CD4-positive, alpha-beta T cell treated with Interleukin-10 for 1 hour (primary cell): ENCODE data around the gene LIX1L.

Experiments
- DNase-seq: peaks from one replicate; pipeline ENCODE4 v3.0.0-alpha.2; 2020

Gene LIX1L

DNA sequence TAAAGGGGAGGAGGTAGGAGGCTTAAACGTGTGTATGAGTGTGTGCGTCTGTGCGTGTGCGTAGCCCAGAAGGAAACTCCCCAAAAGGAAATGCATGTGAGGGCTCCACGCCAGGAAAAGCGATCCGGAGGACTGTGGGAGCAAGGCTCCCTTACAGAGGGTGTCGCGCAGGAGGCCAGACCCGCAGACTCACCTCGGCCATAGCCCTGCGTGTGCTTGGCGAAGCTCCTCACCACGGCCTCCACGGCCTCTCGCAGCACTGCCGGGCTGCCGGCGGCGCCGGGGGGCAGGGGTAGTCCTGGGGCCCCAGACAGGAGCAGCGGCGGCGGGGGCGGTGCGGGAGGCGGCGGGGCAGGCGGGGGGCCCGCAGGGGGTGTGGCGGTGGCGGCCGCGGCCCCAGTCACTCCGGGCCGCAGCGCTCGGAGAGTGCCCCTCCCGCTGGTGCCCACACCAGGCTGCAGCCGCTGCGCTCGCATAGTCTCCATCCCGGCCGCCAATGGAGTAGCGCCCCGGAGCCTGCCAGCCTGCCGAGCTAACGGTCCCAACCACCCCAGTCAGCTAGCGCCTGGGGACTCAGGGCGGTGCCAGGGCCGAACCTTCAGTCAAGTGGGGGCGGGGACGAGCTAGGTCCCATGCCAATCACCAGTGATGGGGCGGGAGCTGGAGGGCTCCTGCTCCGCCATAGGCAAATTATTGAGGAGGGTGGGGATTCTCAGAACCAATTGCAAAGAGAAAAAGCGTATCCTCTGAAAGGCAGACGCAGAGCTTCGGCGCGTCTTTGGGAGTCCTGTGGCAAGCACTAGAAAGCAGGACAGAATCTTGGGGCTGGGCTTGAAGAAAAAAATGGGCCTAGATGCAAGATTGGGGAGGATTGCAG, at the start of gene LIX1L:
LIX1L (minus strand) TSS at position 575 of the 877 bp plus-strand sequence; CDS start at position 485, 90 bp downstream.
- DNase-seq: peak; percentile 95

DNA sequence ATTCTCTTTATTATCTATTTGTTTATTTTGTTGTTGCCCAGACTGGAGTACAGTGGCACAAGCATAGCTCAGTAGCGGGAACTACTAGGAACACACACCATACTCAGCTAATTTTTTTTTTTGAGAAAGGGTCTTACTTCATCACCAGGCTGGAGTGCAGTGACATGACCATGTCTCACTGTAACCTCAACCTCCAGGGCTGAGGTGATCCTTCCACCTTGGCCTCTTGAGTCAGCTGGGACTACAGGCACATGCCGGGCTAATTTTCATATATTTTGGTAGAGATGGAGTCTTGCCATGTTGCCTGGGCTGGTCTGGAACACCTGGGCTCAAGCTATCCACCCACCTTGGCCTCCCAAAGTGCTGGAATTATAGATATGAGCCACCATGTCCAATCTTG, 43.9 kb upstream of the LIX1L start:
- DNase-seq: no peak

DNA sequence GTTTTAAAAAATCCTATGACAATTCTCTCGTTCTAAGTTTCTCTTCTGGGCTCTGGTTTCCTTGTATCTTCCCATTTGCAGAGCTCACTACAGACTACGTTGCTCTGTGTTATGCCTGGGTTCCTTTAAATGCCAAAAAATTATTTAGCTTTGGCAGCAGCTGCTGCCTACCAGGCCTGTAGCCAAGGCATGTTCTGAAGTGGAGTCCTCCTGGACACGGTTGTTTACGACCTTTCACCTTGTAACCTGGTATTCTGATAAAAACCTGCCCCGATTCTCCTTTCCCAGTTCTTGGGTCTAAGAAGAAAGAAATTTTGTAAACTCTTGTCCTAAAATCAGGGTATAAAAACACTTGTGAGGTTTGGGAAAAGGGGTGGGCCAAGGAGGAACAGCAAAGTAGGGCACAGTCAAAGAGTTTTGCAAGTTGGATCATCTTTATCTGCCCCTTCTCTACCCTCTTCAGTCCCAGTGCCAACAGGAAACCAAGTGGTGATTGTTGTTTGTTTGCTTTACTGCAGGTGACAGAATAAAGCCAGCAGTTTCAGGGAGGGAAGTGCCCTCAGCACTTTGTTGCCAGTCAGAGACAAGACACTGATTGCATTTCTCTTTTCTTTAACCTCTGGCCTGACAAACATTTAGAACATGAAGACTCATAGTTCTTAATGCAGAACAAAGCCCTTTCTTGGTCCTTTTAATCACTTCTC, 41.7 kb upstream of the LIX1L start:
- DNase-seq: peak; percentile 71

DNA sequence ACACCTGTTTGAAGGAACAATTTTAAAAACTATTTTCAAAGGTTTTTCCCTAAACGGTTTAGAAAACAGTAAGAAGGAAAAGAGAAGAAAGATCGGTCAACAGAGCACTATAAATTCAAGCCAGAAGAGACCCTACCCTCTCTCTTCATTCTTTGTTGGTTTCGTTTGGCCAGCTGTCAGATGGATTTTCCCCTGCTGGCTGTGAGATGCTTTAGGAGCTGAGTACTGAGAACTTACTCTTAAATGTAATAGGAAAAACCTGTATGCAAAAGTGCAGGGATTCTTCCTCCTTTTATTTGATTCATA, 39.9 kb upstream of the LIX1L start:
- peak; percentile 30 for DNase-seq

DNA sequence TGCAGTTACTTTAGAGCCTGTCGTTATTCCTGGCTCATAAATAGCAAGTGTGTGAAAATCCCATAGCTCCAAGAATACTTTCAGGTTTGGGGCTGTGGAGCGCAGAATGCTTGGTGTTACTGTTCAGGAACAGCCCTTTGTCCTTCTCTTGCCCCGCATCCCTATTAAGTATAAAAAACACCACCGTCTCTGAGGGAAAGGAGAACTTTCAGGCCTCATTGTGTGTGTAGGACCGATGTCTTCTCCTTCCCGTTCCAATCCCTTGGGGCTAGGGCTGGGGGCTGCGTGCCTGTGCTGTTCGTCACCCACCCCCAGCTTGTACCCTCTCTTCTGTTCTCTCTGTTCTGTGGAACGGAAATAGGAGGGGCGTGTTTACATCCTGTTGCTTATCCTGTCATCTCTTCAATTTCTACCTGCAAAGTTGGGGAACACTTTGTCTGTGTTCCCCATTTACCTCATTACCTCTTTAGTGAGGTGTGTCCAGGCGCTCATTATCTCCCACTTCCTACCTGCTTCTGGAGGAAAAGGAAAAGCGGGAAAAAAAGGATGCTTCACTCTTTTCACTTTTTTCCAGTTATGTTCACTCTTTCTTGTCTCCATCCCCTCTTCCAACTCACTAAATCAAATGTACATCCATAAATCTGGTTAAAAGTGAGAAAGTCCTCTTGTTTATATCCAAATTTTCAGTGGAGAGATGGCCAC, 39.4 kb upstream of the LIX1L start:
- DNase-seq: peak; percentile 76

DNA sequence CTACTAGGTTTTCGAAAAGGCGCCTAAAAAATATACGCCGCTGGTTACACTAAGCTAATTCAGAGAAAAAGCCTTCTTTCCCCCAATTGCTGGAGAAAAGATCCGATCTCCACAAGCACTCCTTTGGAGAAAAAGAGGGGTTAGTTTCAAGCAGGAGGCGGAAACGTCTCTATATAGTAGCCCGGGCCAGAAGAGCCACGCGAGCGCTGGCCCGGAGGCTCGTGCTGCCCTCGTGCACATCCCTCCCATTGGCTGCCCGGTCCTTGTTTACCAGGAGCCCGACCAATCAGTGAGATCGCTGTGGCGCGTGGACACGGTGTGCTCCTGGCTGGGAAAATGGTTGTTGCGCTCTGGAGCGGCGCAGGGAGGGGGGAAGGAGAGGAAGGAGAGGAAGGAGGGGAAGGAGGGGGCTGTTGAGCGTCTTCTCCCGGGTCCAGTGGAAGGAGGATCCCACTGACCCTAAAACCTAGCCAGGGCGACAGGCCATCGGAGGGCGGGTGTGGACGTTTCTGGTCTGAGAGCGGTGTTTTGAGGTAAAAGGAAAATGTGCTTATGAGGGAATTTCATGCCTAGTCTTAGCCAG, 38.7 kb upstream of the LIX1L start, which contains the start of gene TXNIP:
TXNIP (minus strand) TSS at position 147 of the 583 bp plus-strand sequence. CDS start 313 bp downstream, outside the sequence.
- peak; percentile 94 for DNase-seq

DNA sequence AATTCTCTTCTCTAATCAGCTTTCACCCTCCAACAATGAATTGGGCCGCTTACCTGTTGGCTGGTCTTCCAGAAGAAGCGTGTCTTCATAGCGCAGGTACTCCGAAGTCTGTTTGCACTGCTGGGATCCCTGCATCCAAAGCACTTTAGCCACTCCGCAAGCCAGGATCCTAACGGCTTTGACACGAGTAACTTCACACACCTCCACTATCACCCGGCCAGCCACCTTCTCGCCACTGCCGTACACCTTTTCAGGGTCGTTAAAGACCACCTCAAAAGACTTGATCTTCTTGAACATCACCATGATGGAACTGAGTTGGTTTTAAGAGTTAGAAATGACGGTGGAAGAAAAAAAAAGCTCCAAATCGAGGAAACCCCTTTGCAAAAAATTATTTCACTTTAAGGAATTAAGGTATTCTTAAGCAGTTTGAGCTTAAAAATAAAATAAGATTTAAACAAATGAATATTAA, 38.2 kb upstream of the LIX1L start:
- DNase-seq: peak; percentile 37

DNA sequence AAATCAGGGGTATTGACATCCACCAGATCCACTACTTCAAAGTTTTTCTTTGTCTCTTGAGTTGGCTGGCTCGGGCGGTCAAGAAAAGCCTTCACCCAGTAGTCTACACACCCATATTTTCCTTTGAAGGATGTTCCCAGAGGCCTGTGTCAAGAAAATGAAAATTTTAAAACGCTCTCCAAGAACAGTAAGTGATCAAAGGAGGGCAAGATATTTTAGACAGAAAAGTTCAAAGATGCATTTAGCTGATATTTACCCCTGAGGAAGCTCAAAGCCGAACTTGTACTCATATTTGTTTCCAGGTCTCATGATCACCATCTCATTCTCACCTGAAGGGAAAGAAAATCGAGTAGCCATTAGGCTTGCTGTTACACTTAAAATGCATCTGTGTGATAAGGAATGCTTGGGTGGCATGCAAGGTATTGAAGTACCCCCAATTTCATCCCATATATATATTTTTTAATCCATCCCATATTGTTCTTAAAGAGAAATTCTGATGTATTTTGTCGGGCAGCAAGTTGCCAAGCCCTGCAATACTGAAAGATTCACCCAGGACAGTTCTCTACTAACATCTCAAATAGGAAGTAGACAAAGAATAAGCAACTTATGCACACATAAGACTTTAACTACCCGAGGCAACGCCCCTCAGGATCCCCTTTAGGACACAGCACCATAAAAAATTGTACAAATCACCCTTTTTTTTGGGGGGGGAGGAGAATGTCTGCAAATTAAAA, 37.5 kb upstream of the LIX1L start:
- no peak for DNase-seq

DNA sequence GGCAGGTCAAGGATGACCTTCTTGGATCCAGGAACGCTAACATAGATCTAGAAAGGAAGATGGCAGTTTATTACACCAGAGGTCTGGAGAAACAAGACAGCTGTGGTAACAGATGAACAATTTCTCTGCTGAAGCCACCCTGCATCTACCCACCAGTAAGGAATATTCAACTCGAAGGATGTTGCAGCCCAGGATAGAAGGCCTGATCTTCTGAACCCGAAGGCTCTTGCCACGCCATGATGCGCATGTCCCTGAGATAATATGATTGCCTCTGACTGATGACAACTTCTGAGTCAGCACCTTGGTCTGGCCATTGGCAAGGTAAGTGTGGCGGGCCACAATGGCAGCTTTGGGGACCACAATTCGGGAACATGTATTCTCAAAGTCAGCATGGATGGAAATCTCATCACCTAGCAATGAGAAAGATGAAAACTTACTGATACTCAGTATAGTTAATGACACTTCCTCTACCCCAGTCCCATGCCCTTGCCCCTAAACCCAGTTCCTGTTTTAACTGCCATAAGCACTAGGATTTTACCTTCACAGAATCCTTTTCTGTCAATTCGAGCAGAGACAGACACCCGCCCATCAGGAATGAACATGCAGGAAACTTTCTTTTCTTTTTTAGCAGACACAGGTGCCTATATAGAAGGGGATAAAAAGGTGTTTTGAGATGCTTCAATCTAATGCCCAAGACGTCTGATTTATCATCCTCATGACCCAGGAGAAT, 36.7 kb upstream of the LIX1L start:
- peak; percentile 39 for DNase-seq

DNA sequence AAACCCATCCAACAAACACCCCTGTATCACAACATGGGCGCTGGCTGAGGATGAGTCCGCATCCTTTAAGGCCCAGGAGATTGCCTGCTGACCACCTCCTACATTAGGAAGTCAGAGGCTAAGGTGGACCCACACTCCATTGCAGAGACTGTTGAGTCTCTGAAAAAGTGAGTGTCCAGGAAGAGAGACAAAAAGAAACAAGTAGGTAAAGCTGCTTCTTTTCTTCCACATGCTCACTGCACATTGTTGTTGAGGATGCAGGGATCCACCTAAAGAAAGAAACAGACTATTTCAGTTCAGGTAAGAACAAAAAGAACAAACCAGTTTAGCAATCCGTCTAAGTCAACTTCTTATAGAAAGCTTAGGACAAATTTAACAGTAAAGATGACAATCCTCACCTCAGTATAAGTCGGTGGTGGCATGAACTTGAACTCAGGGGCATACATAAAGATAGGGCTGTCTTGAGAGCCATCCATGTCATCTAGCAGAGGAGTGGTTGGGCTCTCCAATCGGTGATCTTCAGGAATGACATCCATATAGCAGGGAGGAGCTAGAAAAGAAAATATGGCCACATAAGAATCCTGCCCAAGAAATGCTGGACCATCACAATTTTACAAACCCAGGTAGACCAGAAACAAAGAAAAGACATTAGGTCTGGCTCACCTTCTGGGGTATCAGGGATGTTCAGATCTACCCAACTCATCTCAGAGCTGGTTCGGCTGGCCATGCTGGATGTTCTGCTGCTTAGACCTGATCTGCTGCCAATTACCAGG, 36.0 kb upstream of the LIX1L start:
- no peak for DNase-seq

DNA sequence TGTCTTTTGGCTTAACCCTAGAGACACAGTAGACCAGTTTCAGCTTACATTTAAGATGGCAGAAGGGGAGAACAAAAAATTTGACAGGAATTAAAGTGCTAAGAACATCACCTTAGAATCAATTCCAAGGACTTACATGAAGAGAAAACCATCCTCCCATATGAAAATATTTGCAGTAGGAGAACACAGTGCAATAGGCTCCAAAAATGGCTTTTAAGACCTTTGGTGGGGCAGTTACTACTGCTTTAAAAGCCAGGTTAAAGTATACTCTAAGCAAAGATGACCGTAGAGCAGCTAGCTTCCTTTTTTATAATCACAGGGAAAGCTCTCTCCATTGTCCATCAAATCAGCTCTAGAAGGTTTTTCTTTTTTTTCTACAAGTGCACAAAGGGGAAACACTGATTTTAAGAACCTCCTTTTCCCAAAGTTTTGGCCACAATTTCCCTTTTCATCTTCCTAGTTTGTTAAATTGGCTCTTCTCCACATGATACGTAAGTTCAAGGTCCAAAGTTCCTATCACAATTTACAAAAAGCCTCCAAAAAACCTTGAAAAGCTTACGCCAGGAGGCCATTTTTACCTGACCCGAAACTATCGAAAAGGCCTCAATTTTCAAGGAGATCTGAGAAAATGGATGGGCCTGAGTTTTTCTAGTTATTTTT, 35.3 kb upstream of the LIX1L start:
- DNase-seq: no peak

DNA sequence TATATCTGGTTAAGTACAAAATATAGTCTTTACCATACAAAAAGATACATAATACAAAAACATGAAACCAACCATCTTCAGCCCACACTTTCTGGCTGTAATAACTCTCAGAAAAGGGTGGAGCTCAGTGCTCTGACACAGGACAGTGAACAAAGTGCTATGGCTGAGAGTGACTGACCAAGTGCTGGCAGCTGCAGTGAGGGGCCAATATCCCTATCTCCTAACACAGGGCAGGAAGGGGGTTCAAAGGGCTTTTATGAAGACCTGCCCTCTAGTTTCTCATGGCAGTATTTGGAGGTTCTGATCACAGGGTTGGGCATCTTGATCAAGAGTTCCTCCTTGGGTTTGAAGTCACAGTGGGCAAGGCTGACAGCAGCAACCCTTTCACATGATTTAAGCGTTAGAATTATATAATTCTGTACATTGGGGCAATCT, 34.7 kb upstream of the LIX1L start:
- peak; percentile 29 for DNase-seq

DNA sequence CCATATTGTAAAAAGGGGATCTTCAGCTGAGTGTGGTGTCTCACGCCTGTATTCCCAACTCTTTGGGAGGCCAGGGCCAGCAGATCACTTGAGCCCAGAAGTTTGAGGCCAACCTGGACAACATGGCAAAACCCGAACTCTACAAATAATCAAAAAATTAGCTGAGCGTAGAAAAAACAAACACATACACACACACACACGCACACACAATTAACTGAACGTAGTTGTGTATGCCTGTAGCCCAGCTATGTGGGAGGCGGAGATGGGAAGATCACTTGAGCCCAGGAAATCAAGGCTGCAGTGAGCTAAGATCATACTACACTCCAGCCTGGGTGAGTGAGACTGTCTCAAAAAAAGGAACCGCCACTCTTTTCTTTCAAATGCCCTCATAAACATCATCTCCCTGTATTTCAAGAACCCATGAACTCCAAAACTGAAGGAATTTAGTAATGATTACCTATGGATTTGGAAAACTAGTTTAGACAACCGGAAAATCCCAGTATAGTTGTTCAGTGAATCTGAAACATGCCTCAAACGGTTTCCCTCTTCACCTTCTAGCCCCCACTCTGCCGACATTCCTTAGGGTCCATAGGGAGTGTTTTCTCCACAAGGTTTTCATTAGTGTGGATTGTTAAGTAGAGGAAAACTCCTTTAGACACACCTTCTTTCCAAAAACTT, 34.1 kb upstream of the LIX1L start:
- peak; percentile 40 for DNase-seq

DNA sequence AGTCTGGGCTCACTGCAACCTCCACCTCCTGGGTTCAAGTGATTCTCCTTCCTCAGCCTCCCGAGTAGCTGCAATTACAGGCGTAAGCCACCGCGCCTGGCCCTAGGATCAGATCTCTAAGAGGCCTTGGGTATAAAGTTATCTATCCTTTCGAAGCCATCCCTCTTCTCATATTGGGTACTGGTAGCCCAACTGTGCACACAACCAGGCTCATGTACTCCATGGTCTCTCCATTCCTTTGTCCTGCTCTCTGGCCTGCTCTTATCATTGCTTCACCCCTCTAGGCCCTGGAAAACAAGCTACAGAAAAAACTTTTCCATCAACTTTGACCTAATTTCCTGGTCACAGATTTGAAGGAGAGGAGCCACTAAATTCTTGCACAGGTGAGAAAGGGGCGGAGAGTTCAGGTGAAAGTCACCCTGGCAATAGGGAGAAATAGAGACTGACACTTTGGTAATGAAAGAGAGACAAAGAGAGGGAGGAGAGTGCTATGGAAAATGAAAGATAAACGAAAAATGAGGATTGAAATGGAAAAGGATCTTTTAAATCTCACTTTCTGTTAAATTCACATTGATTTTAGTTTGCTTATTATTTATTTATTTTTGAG, 32.5 kb upstream of the LIX1L start:
- peak; percentile 51 for DNase-seq

DNA sequence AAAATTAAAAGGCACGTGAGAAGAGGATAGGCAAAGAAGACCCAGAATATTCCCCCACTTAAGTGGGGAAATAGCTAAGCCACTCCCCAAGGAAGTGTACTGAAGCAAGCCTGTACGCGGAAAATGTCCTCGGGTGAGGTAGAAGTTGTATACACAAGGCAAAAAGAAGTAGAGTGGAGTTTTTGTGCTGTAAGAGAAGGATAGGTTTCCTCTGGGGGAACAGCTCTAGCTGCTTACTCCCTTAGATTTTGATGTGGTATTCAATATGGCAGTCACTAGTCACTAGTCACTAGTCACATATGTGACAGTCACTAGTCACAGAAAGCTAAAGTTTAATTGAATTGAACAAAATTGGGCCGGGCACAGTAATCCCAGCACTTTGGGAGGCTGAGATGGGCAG, 31.0 kb upstream of the LIX1L start:
- DNase-seq: peak; percentile 46

DNA sequence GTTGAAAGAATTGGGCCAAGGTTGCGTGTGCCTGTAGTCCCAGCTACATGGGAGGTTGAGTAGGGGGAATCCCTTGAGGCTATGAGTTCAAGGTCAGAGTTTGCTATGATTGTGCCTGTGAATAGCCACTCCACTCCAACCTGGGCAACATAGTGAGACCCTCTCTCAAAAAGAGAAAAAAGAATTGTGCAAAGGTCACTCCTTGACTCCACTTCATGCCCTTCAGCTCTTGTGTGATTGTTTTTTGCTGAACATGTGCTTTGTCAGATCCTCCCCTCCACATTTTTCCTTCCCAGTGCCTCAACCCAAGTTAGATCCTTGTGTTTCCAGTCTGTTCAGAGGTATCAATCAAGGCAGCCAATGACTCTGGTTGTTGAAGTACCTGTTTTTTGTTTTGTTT, 30.1 kb upstream of the LIX1L start:
- DNase-seq: no peak

DNA sequence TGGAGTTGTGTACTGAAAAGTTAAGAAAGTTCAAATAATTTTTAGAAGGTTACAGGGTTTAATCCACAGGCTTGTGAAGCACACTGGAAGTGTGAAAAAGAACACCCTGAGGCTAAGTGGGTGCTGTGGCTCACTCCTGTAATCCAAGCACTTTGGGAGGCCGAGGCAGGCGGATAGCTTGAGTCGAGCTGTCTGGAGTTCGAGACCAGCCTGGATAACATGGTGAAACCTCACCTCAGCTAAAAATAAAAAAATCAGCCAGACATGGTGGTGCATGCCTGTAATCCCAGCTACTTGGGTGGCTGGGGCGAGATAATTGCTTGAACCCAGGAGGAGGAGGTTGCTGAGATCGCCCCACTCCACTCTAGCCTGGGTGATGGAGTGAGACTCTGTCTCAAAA, 28.7 kb upstream of the LIX1L start:
- no peak for DNase-seq

DNA sequence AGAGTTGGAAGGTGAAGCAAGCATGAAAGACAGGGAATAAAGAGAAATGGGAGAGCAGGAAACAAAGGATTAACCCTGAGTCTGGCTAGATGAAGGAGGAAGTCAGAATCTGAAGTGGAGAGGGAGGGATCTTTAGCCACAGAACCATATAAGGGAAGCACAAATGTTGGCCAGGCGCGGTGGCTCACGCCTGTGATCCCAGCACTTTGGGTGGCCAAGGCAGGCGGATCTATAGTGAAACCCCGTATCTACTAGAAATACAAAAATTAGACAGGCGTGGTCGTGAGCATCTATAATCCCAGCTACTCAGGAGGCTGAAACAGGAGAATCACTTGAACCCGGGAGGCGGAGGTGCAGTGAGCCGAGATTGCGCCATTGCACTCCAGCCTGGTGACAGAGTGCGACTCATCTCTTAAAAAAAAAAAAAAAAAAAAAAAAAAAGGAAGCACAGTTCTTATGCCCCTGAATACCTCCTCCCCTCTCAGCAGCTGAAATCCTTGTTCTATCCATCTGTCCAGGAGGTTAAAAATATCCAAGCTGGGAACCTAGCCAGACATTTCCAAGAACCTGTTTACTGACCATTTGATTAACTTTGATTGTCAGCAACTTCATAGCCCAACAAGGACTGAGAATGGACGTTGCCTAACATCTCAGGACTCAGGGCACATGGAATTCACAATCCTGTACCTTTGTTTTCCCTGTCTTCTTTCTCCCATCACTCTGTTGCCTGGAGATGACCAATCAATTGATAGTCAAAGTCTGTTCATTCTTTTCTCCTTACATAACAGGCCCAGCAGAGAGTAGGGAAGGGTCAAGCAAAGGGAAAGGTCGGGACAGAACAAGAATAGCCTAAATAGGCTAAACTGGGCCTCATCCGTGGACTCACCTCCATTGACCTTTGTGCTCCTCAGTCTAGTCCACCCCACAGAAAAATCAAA, 28.0 kb upstream of the LIX1L start:
- no peak for DNase-seq
